HCT116 (cell line): ENCODE results near the gene SUPT3H.

ENCODE experiments used
- ATF3 ChIP-seq: IDR thresholded peaks from 2 replicates; pipeline ENCODE4 v1.6.1; 2012
- CTCF ChIP-seq, 3 experiments: fragments of 200-600 bp in 1 of 3; sonication (generic) in 1 of 3; IDR thresholded peaks in 2 of 3; conservative IDR thresholded peaks in 1 of 3; 2 replicates each; pipeline ENCODE4 v1.5.1; 2012 to 2017; ENCODE audit warnings: low read depth in 2 of 3, low read length in 2 of 3, antibody characterized with exemption in 1 of 3, borderline replicate concordance in 1 of 3, control low read depth in 1 of 3, mild to moderate bottlenecking in 1 of 3, mixed read lengths in 1 of 3, mixed run types in 1 of 3, moderate library complexity in 1 of 3; ENCODE audit not compliant: insufficient read depth in 1 of 3
- EGR1 ChIP-seq: IDR thresholded peaks from 2 replicates; pipeline ENCODE4 v1.6.1; 2012; ENCODE audit warnings: low read depth
- ELF1 ChIP-seq: IDR thresholded peaks from 2 replicates; pipeline ENCODE4 v1.6.1; 2012; ENCODE audit warnings: low read depth, borderline replicate concordance
- EZH2 ChIP-seq: fragments of 200-600 bp; sonication (generic); IDR thresholded peaks from 2 replicates; pipeline ENCODE4 v1.6.1; 2017; ENCODE audit warnings: antibody characterized with exemption, mixed run types
- JUND ChIP-seq: IDR thresholded peaks from 2 replicates; pipeline ENCODE4 v1.6.1; 2012
- POLR2A ChIP-seq: IDR thresholded peaks from 2 replicates; pipeline ENCODE4 v1.7.0; 2011; ENCODE audit warnings: borderline replicate concordance; ENCODE audit not compliant: insufficient read depth, insufficient read length; ENCODE audit errors: extremely low read depth
- POLR2AphosphoS5 ChIP-seq: IDR thresholded peaks from 2 replicates; pipeline ENCODE4 v1.6.1; 2011; ENCODE audit warnings: mild to moderate bottlenecking, low read depth, low read length, moderate library complexity
- RAD21 ChIP-seq: IDR thresholded peaks from 2 replicates; pipeline ENCODE4 v1.6.1; 2012; ENCODE audit warnings: low read depth, mild to moderate bottlenecking
- REST ChIP-seq: IDR thresholded peaks from 2 replicates; pipeline ENCODE4 v1.6.1; 2012; ENCODE audit warnings: low read depth
- SP1 ChIP-seq: IDR thresholded peaks from 2 replicates; pipeline ENCODE4 v1.6.1; 2012; ENCODE audit warnings: low read depth
- SRF ChIP-seq: IDR thresholded peaks from 2 replicates; pipeline ENCODE4 v1.6.1; 2012; ENCODE audit warnings: low read depth
- ZBTB33 ChIP-seq: IDR thresholded peaks from 2 replicates; pipeline ENCODE4 v1.6.1; 2011; ENCODE audit warnings: mild to moderate bottlenecking, low read length, moderate library complexity; ENCODE audit not compliant: insufficient replicate concordance; ENCODE audit errors: extremely low read depth
- ZNF274 ChIP-seq: fragments of 200-500 bp; sonication (Bioruptor generic); IDR thresholded peaks from 2 replicates; pipeline ENCODE4 v1.6.1; 2014; ENCODE audit warnings: mild to moderate bottlenecking, low read depth, low read length, inconsistent platforms

- TF ChIP-seq CTCF (IDR thresholded peaks at IDR 0.05 in 2 of 3, conservative IDR thresholded peaks at IDR 0.05 in 1 of 3; ENCODE audit: borderline replicate concordance in 1 of 3, insufficient read depth in 1 of 3, low read depth in 2 of 3, low read length in 2 of 3): no peak
- no peak for TF ChIP-seq EGR1
- no peak for TF ChIP-seq POLR2AphosphoS5
- TF ChIP-seq POLR2A: no peak
- no peak for TF ChIP-seq RAD21
- TF ChIP-seq ZBTB33: no peak
- TF ChIP-seq ELF1: no peak
- TF ChIP-seq REST: no peak
- no peak for TF ChIP-seq EZH2
- TF ChIP-seq SP1: no peak
- no peak for TF ChIP-seq ATF3
- TF ChIP-seq ZNF274: no peak
- TF ChIP-seq JUND: no peak
- no peak for TF ChIP-seq SRF
Measured at GRCh38 chr6:45344900-45345299, 32.8 kb downstream of the SUPT3H start.
